K562 (cell line): Measurements from ENCODE around the gene UCP3. TPM values are rescaled to one million over a fixed set of nuclear protein-coding genes. Genes with fewer than 3 reads are reported as not detected.

Experiments used
- ATAC-seq: fragments of 200-7000 bp; cut with Tn5 transposase; 3 replicates; pipeline ENCODE4 v1.9.1; 2020; ENCODE audit warnings: moderate library complexity
- BruUV-seq: library from RNA; stranded (reverse); fragments of 400-500 nt; replicated peaks from 2 replicates; lab custom pipeline; 2021; lab: Mats Ljungman, UMichigan
- CTCF ChIA-PET: fragments of 300-600 bp; formaldehyde crosslinking; extraction: SDS; loops from one replicate; lab custom pipeline; 2021; ENCODE audit warnings: low intra/inter-chr PET ratio; lab: Yijun Ruan, JAX
- POLR2A ChIA-PET: fragments of 300-600, 350-650 bp; sonication (Branson Sonifier 250); formaldehyde crosslinking; extraction: SDS; loops from one replicate; lab custom pipeline; 2021; ENCODE audit warnings: antibody characterized with exemption, inconsistent platforms; lab: Yijun Ruan, JAX
- DNase-seq, 4 experiments: peaks; one replicate each; pipeline versions ENCODE4 v3.0.0 to v3.0.0-alpha.2; 2011 to 2018; ENCODE audit warnings: low spot score in 3 of 4, mixed read lengths in 3 of 4; ENCODE audit errors: extremely low read depth in 1 of 4
- FAIRE-seq: peaks from 2 replicates; lab custom pipeline; 2011; peaks lifted over from hg19 to GRCh38; lab: Jason Lieb, UNC
- H2AFZ ChIP-seq: 2 replicates; pipeline ENCODE4 v1.6.0; 2011; ENCODE audit warnings: low read depth, low read length, control low read depth, inconsistent platforms
- H3K27ac ChIP-seq: fragments of 200-600 bp; 3 replicates; pipeline ENCODE4 v1.8.0; 2011; ENCODE audit warnings: low read depth, mild to moderate bottlenecking, control low read depth, inconsistent platforms, low read length, moderate library complexity, mixed read lengths; ENCODE audit errors: extremely low read depth
- H3K27me3 ChIP-seq, 2 experiments: fragments of 300-600 bp in 1 of 2; 2 replicates in 1 of 2; 3 replicates in 1 of 2; pipeline versions ENCODE4 v1.6.0 to v1.8.0; 2011; ENCODE audit warnings: inconsistent platforms in 2 of 2, low read length in 2 of 2, mild to moderate bottlenecking in 1 of 2, mixed read lengths in 1 of 2, moderate library complexity in 1 of 2; ENCODE audit not compliant: control insufficient read depth in 2 of 2, insufficient read depth in 2 of 2
- H3K36me3 ChIP-seq: fragments of 300-600 bp; 3 replicates; pipeline ENCODE4 v1.8.0; 2011; ENCODE audit warnings: mild to moderate bottlenecking, low read length, inconsistent platforms; ENCODE audit not compliant: control insufficient read depth, insufficient read depth
- H3K4me1 ChIP-seq, 2 experiments: fragments of 200-600 bp in 1 of 2; replicated peaks in 1 of 2; 2 replicates in 1 of 2; 3 replicates in 1 of 2; pipeline versions ENCODE4 v1.5.1 to v1.8.0; 2011; ENCODE audit warnings: inconsistent platforms in 2 of 2, low read length in 2 of 2, mild to moderate bottlenecking in 1 of 2, mixed read lengths in 1 of 2, moderate library complexity in 1 of 2; ENCODE audit not compliant: control insufficient read depth in 2 of 2, insufficient read depth in 2 of 2
- H3K4me2 ChIP-seq: 2 replicates; pipeline ENCODE4 v1.6.1; 2011; ENCODE audit warnings: low read length, control low read depth, inconsistent platforms, mixed read lengths; ENCODE audit not compliant: insufficient read depth
- H3K4me3 ChIP-seq: fragments of 200-600 bp; sonication (generic), shearing (Covaris generic); 2 replicates; pipeline ENCODE4 v1.5.1; 2016; ENCODE audit warnings: control low read depth, inconsistent platforms
- H3K79me2 ChIP-seq: fragments of 200-600 bp; 3 replicates; pipeline ENCODE4 v1.8.0; 2011; ENCODE audit warnings: low read length, inconsistent platforms; ENCODE audit not compliant: control insufficient read depth, insufficient read depth
- H3K9ac ChIP-seq, 2 experiments: 2 replicates each; pipeline versions ENCODE4 v1.6.0 to v1.6.1; 2011; ENCODE audit warnings: low read depth in 2 of 2, low read length in 2 of 2, control low read depth in 1 of 2, inconsistent platforms in 1 of 2, mild to moderate bottlenecking in 1 of 2, mixed read lengths in 1 of 2; ENCODE audit not compliant: insufficient read depth in 1 of 2
- H3K9me1 ChIP-seq: one replicate; pipeline ENCODE4 v1.6.0; 2011; ENCODE audit warnings: inconsistent platforms, mild to moderate bottlenecking, low read length, moderate library complexity; ENCODE audit not compliant: control insufficient read depth, insufficient read depth
- H3K9me3 ChIP-seq: replicated peaks from 2 replicates; pipeline ENCODE4 v1.5.1; 2011; ENCODE audit warnings: low read depth, low read length, inconsistent platforms; ENCODE audit not compliant: control insufficient read depth, insufficient read depth
- H4K20me1 ChIP-seq: replicated peaks from 2 replicates; pipeline ENCODE4 v1.6.1; 2011; ENCODE audit warnings: low read length, inconsistent platforms, mixed read lengths; ENCODE audit not compliant: control insufficient read depth, insufficient read depth
- BCL6 ChIP-seq: fragments of 250-450 bp; sonication (Bioruptor Pico); IDR thresholded peaks from 2 replicates; pipeline ENCODE4 v1.4.0; 2020
- MEF2A ChIP-seq: IDR thresholded peaks from 2 replicates; pipeline ENCODE4 v1.6.1; 2011; ENCODE audit warnings: low read depth, mild to moderate bottlenecking, low read length, moderate library complexity; ENCODE audit not compliant: control insufficient read depth
- RBM25 ChIP-seq: fragments of 200-400 bp; formaldehyde crosslinking; IDR thresholded peaks from 2 replicates; pipeline ENCODE4 v1.6.1; 2018; ENCODE audit warnings: low read length, low read depth, moderate library complexity; ENCODE audit not compliant: severe bottlenecking
- WGBS: fragments of 100-300 bp; shearing (Covaris generic); methylation state at CpG from one replicate; pipeline ENCODE4 v1.1.6; 2016; ENCODE audit warnings: low coverage, mixed read lengths; ENCODE audit not compliant: insufficient coverage; ENCODE audit errors: missing lambda C conversion rate; 5-methylcytosine and 5-hydroxymethylcytosine counted together
- in situ Hi-C: fragments of 300-500 bp; cut with MboI; formaldehyde crosslinking; loops from 4 replicates; pipeline ENCODE4 v1.15.0; 2018; ENCODE audit warnings: inconsistent platforms, mixed read lengths
- intact Hi-C: fragments of 100-400 bp; cut with micrococcal nuclease; formaldehyde crosslinking; loops from 2 replicates; pipeline ENCODE4 v1.14.2; 2022
- polyA plus RNA-seq, 8 experiments: library from polyadenylated mRNA; depleted of rRNA in 4 of 8; stranded (reverse) in 5 of 8; unstranded in 3 of 8; fragments of >200 nt; fragmentation: Nextera tagmentation in 2 of 8; fragmentation: Illumina TruSeq in 1 of 8; extraction: Ambion mirVana in 2 of 8; extraction: Trizol in 1 of 8; gene quantifications; 2 replicates each; pipeline versions ENCODE4 v1.2.1 to v1.2.3, GENCODE V29; 2011 to 2014; ENCODE audit warnings: inconsistent platforms in 1 of 8, missing spikeins in 1 of 8
- total RNA-seq, 7 experiments: library from RNA; depleted of rRNA in 6 of 7; stranded (reverse); fragments of >200 nt in 6 of 7; fragmentation: Illumina TruSeq in 2 of 7; extraction: Trizol in 2 of 7; gene quantifications; 2 replicates each; pipeline versions ENCODE4 v1.2.1 to v1.2.3, GENCODE V29; 2011 to 2021; ENCODE audit warnings: low replicate concordance in 1 of 7
- TF ChIP-seq, protein P1 (sequence below): sonication (generic); formaldehyde crosslinking; IDR thresholded peaks from 2 replicates; pipeline ENCODE4 v1.8.0; 2022; ENCODE audit warnings: missing genetic modification reagents, mild to moderate bottlenecking, borderline replicate concordance
- TF ChIP-seq, protein P2 (sequence below): sonication (generic); formaldehyde crosslinking; IDR thresholded peaks from 2 replicates; pipeline ENCODE4 v1.9.0; 2022; ENCODE audit warnings: mild to moderate bottlenecking, missing genetic modification reagents
- TF ChIP-seq, protein P3 (sequence below): fragments of 250-450 bp; sonication (Bioruptor Pico); IDR thresholded peaks from 2 replicates; pipeline ENCODE4 v1.4.0; 2020; ENCODE audit warnings: mild to moderate bottlenecking, moderate library complexity

UCP3 gene
- total and polyA plus RNA-seq, 9 of the 15 experiments (the other 6 are each of a cell fraction or from before 2014, with no cell fraction given), result 0.05 to 0.65 (median 0.25) TPM; not detected in 2

DNA sequence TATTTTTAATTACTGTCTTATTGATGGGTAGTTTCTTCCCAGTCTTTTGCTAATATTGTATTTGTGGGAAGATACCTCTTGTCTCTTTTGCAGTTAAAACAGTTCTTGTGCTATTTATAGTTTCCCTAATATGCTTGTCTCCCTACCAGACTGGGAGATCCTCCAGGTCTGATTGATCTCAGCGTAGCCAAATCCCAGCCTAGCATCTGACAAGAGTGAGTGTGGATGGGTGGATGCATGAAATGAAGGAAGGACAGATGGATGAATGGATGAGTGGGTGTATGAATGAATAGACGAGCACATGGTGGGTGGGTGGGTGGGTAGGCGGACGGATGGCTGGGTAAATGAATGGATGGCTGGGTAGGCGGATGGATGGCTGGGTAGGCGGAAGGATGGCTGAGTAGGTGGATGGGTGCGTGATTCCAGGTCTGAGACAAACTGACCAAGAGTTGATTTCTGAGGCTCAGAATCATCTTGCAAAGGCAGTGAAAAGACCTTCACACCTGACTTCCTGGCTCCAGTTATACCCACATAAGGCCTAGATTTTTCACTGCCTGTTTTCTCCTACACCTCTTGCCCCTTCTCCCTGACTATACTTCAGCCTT, 46.7 kb downstream of the UCP3 start:
- ATAC-seq, result no peak

More for the DNA sequence above, 46.7 kb downstream of the UCP3 start:
- no TSS peak for BruUV-seq
- Histone ChIP-seq H2AFZ (0 out of 2 replicates have a peak overlapping the region, but pooled peaks have one; percentile 40), H3K36me3 (no peaks in the 10 kb centered on the region), H3K4me1 (peaks cover 6 to 9% of the 10 kb centered on the region in 2 experiments; a peak in 4 of 5 replicates), H3K9me1 (no peaks in the 10 kb centered on the region), H3K4me3 (no peak overlapping the region), H3K27me3 (peaks cover 0 to 5% of the 10 kb centered on the region in 2 experiments; a peak in 2 of 5 replicates), H3K9ac (no peak overlapping the region), H3K79me2 (no peaks in the 10 kb centered on the region), H3K27ac (no peak overlapping the region), H3K9me3 (no peaks in the 10 kb centered on the region), H3K4me2 (no peak overlapping the region), H4K20me1 (no peaks in the 10 kb centered on the region)
- TF ChIP-seq, protein P1, sequence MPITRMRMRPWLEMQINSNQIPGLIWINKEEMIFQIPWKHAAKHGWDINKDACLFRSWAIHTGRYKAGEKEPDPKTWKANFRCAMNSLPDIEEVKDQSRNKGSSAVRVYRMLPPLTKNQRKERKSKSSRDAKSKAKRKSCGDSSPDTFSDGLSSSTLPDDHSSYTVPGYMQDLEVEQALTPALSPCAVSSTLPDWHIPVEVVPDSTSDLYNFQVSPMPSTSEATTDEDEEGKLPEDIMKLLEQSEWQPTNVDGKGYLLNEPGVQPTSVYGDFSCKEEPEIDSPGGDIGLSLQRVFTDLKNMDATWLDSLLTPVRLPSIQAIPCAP (CRISPR knock-in tag), result no peak
- TF ChIP-seq MEF2A (peak; percentile 6; the same call in 1 of the 2 replicates), RBM25 (no peak), BCL6 (CRISPR knock-in tag) (no peak)
- TF ChIP-seq, protein P2, sequence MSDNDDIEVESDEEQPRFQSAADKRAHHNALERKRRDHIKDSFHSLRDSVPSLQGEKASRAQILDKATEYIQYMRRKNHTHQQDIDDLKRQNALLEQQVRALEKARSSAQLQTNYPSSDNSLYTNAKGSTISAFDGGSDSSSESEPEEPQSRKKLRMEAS (CRISPR knock-in tag), result no peak
- TF ChIP-seq, protein P3, sequence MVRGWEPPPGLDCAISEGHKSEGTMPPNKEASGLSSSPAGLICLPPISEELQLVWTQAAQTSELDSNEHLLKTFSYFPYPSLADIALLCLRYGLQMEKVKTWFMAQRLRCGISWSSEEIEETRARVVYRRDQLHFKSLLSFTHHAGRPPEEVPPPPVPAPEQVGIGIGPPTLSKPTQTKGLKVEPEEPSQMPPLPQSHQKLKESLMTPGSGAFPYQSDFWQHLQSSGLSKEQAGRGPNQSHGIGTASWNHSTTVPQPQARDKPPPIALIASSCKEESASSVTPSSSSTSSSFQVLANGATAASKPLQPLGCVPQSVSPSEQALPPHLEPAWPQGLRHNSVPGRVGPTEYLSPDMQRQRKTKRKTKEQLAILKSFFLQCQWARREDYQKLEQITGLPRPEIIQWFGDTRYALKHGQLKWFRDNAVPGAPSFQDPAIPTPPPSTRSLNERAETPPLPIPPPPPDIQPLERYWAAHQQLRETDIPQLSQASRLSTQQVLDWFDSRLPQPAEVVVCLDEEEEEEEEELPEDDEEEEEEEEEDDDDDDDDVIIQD, result no peak
- ChIA-PET POLR2A (interaction anchor here (0.9 kb wide), 1 partner anchor 12 kb away, joined by 5 read pairs; no protein-coding TSS in a partner anchor), CTCF (interaction anchor here (0.7 kb wide), 1 partner anchor 126 kb away, joined by 3 read pairs; no protein-coding TSS in a partner anchor)
- 16% methylated on average over 1 of the region's 7 CpGs for WGBS
- intact Hi-C loops, result no loop called here
- DNase-seq (no peak), FAIRE-seq (no peak)
- in situ Hi-C loops, result loop anchor here (10.0 kb wide), 1 partner anchor 493 kb away; no protein-coding TSS in a partner anchor
